AG04450 (cell line): ENCODE results near the gene TM9SF1. TPM values are rescaled to one million over a fixed set of nuclear protein-coding genes. Genes with fewer than 3 reads are reported as not detected.

ENCODE experiments used
- CTCF ChIA-PET: fragments of 300-600, 350-600 bp; formaldehyde crosslinking; extraction: SDS; loops from one replicate; lab custom pipeline; 2022; ENCODE audit warnings: antibody characterized with exemption, inconsistent platforms; lab: Charles Lee
- POLR2A ChIA-PET: fragments of 350-600 bp; formaldehyde crosslinking; extraction: SDS; loops from one replicate; lab custom pipeline; 2021; ENCODE audit warnings: antibody characterized with exemption, inconsistent platforms; lab: Yijun Ruan, JAX
- DNase-seq: peaks from one replicate; pipeline ENCODE4 v3.0.0-alpha.2; 2011; ENCODE audit warnings: low read depth, low spot score
- H3K27ac ChIP-seq: one replicate; pipeline ENCODE4 v1.5.1; 2012; ENCODE audit warnings: low read depth, low read length, control low read depth
- H3K27me3 ChIP-seq: one replicate; pipeline ENCODE4 v1.6.0; 2012; ENCODE audit warnings: low read length; ENCODE audit not compliant: control insufficient read depth, insufficient read depth
- H3K4me3 ChIP-seq: 2 replicates; pipeline ENCODE4 v1.5.1; 2011; ENCODE audit warnings: mild to moderate bottlenecking, low read depth, low read length, control low read depth
- H3K9me3 ChIP-seq: 2 replicates; pipeline ENCODE4 v1.5.1; 2012; ENCODE audit warnings: low read length; ENCODE audit not compliant: control insufficient read depth, insufficient read depth
- polyA plus RNA-seq: library from polyadenylated mRNA; depleted of rRNA; stranded (reverse); fragments of >200 nt; gene quantifications from 2 replicates; pipeline ENCODE4 v1.2.3, GENCODE V29; 2011
- TF ChIP-seq, protein P1 (sequence below): IDR thresholded peaks from 2 replicates; pipeline ENCODE4 v1.5.1; 2011; ENCODE audit warnings: low read depth, low read length, control low read depth, inconsistent platforms

The TM9SF1 gene
- polyA plus RNA-seq, 1 experiment, result 44.9 TPM

GRCh38 chr14:24232645-24233537 lies 37.6 kb upstream of the TM9SF1 start, which contains the start of gene GMPR2:
GMPR2 (plus strand) TSS chr14:24232929; CDS start chr14:24233254, 325 bp downstream.
- TF ChIP-seq, protein P1, sequence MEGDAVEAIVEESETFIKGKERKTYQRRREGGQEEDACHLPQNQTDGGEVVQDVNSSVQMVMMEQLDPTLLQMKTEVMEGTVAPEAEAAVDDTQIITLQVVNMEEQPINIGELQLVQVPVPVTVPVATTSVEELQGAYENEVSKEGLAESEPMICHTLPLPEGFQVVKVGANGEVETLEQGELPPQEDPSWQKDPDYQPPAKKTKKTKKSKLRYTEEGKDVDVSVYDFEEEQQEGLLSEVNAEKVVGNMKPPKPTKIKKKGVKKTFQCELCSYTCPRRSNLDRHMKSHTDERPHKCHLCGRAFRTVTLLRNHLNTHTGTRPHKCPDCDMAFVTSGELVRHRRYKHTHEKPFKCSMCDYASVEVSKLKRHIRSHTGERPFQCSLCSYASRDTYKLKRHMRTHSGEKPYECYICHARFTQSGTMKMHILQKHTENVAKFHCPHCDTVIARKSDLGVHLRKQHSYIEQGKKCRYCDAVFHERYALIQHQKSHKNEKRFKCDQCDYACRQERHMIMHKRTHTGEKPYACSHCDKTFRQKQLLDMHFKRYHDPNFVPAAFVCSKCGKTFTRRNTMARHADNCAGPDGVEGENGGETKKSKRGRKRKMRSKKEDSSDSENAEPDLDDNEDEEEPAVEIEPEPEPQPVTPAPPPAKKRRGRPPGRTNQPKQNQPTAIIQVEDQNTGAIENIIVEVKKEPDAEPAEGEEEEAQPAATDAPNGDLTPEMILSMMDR, result no peak
- ChIA-PET POLR2A (interaction anchor here (0.9 kb wide), 1 partner anchor 9 kb away, joined by 7 read pairs; the partner anchor contains the start of gene TINF2), CTCF (interaction anchor here (0.6 kb wide), 1 partner anchor 1149 kb away, joined by 8 read pairs; no protein-coding TSS in a partner anchor)
- Histone ChIP-seq H3K4me3 (peak within 1 kb of the TSS; percentile 95), H3K27ac (peak within 1 kb of the TSS; percentile 90), H3K9me3 (no peaks in the 10 kb centered on the region; the same call in 1 of the 2 replicates), H3K27me3 (no peaks in the 10 kb centered on the region)
- no peak for DNase-seq

DNA sequence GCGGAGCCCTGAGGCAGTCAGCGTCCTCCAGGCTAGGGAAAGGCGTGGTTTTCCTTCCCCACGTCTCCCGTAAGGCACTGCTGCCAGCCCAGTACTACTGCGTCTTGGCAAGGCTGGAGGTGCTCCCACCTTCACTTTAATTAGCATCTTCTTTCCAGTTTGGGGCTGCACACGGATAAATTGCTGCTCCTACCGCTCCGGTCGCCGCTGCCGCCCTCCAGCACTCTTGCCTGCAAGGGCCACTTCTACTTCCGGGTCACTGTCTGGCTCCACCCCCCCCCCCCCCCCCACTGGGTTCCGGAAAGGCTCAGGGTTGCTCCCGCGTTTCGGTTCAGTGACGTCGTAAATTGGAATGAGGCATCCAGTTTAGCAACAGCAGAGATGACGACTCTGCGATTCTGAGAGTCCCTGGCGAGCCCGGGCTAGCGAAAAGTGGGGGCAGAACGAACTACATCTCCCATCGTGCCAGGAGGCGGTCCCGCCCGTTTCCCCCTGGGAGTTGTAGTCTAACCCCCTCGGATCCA lies 36.9 kb upstream of the TM9SF1 start, which contains the start of gene NEDD8:
Gene NEDD8 (minus strand): TSS at position 247 of the 524 bp plus-strand sequence. CDS start 100 bp downstream, at position 147.
- peak; percentile 86 for DNase-seq
- Histone ChIP-seq H3K4me3 (peak within 1 kb of the TSS; percentile 95), H3K9me3 (no peaks in the 10 kb centered on the region; the same call in 1 of the 2 replicates), H3K27me3 (no peaks in the 10 kb centered on the region), H3K27ac (peak within 1 kb of the TSS; percentile 90)
- ChIA-PET CTCF (no interaction called here), POLR2A (interaction anchor here (0.9 kb wide), 1 partner anchor 10 kb away, joined by 7 read pairs; the partner anchor contains the start of gene TINF2)
- TF ChIP-seq, protein P1, result no peak

- CTCF ChIA-PET, result interaction anchor here (0.6 to 1.0 kb wide), 6 partner anchors 11 to 205 kb away, joined by 3 to 8 read pairs (median 3); partner anchors contain the start of genes CIDEB and TINF2
- Histone ChIP-seq H3K9me3 (no peaks in the 10 kb centered on the region; the same call in 1 of the 2 replicates), H3K4me3 (peak overlapping the region; percentile 95), H3K27ac (peak overlapping the region; percentile 90), H3K27me3 (no peaks in the 10 kb centered on the region)
- TF ChIP-seq, protein P1, result no peak
- POLR2A ChIA-PET, result interaction anchor here (0.9 kb wide), 1 partner anchor 16 kb away, joined by 3 read pairs; the partner anchor contains the start of gene MDP1
- no peak for DNase-seq
Observed at GRCh38 chr14:24231263-24232120, 36.3 kb upstream of the TM9SF1 start.

DNA sequence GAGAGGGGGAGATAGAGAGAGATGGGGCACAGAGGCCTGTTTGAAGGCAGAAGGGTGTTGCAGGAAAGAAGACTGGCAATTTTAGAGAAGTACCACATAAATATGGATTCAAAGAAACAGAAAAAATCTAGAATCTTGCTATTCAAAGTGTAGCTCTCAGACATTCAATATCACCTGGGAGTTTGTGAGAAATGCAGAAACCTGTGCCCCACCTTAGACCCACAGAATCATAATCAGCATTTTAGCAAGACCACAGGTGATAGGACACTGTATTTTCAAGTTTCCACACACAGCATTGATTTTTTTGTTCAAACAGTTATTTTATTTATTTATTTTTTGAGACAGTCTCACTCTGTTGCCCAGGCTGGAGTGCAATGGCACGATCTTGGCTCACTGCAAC lies 33.7 kb upstream of the TM9SF1 start:
- TF ChIP-seq, protein P1, result no peak
- Histone ChIP-seq H3K27ac (no peak overlapping the region), H3K4me3 (no peak overlapping the region), H3K9me3 (no peaks in the 10 kb centered on the region; the same call in 1 of the 2 replicates), H3K27me3 (no peaks in the 10 kb centered on the region)
- POLR2A ChIA-PET, result interaction anchor here (2.0 kb wide), 1 partner anchor 14 kb away, joined by 4 read pairs; the partner anchor contains the start of gene TINF2
- CTCF ChIA-PET, result interaction anchor here (0.6 to 2.3 kb wide), 5 partner anchors 14 to 95 kb away, joined by 3 to 11 read pairs (median 5); partner anchors contain the start of genes CIDEB, EMC9, IRF9 and TINF2
- no peak for DNase-seq
